ENCODE measurements around the gene RASEF. TPM values are rescaled to one million over a fixed set of nuclear protein-coding genes. Genes with fewer than 3 reads are reported as not detected.
A peak's percentile ranks its signal among the peaks of the same experiment; 100 is the strongest.
"Not testable (repeated sequence)": the region's sequence is repeated elsewhere in the genome, so short reads cannot be mapped to it uniquely, and the experiment has no call there.

RASEF gene
- total RNA-seq, 1 donor from 2014 or later, result not detected

DNA sequence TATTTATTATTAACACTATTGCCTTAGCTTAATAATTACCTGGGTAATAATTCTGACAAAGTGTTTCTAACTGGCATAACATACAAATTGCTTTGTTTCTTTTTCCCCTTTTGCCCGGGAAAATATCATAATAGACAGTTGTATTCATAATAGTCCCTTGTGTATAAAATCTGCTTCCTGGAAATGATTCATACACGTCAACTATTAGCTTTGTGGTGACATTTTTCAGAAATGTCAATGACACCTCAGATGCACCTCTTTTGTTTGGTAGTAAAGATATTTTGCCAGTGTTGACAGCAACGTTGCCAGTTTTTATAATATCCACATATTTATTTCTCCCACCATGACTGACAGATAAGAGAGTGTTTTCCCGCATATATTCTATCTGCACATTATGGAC lies 73.0 kb downstream of the RASEF start:
- ATAC-seq, result no peak

DNA sequence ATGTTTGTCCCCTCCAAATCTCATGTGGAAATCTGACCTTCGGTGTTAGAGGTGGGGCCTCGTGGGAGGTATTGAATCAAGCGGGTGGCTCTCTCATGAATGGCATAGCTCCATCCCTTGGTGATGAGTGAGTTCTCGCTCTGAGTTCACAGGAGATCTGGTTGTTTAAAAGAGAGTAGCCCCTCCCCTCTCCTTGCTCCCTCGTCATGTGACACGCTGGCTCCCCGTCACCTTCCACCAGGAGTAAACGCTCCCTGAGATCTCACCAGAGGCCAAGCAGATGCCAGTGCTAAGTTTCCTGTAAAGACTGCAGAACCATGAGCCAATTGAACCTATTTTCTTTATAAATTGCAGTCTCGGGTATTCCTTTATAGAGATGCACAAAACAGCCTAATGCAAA lies 74.5 kb downstream of the RASEF start:
- intact Hi-C loops (cut with micrococcal nuclease), result no loop called here
- DNase-seq (no peak), ATAC-seq (no peak)

More for the DNA sequence above, 73.0 kb downstream of the RASEF start:
- intact Hi-C loops (cut with micrococcal nuclease), result no loop called here
- DNase-seq, result no peak

- intact Hi-C loops (cut with micrococcal nuclease), result no loop called here
- ATAC-seq (no peak), DNase-seq (no peak)
Measured at GRCh38 chr9:82987370-82988189, 75.4 kb downstream of the RASEF start.

GRCh38 chr9:82981552-82981951 lies 81.4 kb downstream of the RASEF start:
- no peak for ATAC-seq
- intact Hi-C loops (cut with micrococcal nuclease), result no loop called here
- DNase-seq, result no peak

GRCh38 chr9:82975176-82975575 lies 87.8 kb downstream of the RASEF start:
- intact Hi-C loops (cut with micrococcal nuclease), result no loop called here
- no peak for ATAC-seq
- no peak for DNase-seq

- DNase-seq (no peak), ATAC-seq (no peak)
- intact Hi-C loops (cut with micrococcal nuclease), result no loop called here
Measured at GRCh38 chr9:82972446-82972845, 90.5 kb downstream of the RASEF start.

GRCh38 chr9:82970359-82970758 lies 92.6 kb downstream of the RASEF start:
- intact Hi-C loops (cut with micrococcal nuclease), result no loop called here

GRCh38 chr9:82969291-82969690 lies 93.7 kb downstream of the RASEF start:
- ATAC-seq (no peak), DNase-seq (no peak)
- intact Hi-C loops (cut with micrococcal nuclease), result no loop called here

More at GRCh38 chr9:82970359-82970758, 92.6 kb downstream of the RASEF start:
- no peak for ATAC-seq
- DNase-seq, result no peak

- ATAC-seq, result no peak
- no peak for DNase-seq
- intact Hi-C loops (cut with micrococcal nuclease), result no loop called here
Measured at GRCh38 chr9:82968816-82969215, 94.1 kb downstream of the RASEF start.

GRCh38 chr9:82968388-82968787 lies 94.6 kb downstream of the RASEF start:
- DNase-seq, result no peak
- ATAC-seq, result no peak
- intact Hi-C loops (cut with micrococcal nuclease), result no loop called here

DNA sequence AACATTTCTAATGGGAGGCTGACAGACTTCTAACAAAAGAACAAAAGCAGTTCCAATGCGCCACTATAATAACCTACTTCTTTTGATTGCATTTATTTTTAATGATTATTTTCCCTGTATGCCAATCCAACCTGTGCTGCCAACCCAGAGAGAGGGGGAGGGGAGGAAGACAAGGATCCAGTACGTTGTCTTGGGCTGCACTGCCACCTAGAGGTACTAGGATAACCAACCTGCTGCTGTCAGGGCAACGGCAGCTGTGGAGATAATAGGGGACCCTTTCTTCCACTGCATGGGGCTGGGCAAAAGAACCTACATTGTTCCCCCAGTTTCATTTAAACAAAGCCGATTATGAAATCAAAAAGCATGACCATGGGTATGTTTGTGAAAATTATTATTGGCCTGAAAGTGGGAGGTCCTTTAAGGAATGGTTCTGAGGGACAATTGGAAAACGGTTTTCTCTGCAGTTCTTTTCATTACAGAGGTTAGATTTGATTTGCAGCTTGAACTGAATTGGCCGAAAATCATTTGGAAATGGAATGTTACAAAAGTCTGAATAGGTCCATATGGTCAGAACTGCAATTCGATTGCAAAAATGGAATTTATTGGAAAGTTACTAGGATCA lies 101.3 kb downstream of the RASEF start:
- intact Hi-C loops (cut with micrococcal nuclease), result no loop called here
- DNase-seq (peak; percentile 54), ATAC-seq (peak; percentile 86)

DNA sequence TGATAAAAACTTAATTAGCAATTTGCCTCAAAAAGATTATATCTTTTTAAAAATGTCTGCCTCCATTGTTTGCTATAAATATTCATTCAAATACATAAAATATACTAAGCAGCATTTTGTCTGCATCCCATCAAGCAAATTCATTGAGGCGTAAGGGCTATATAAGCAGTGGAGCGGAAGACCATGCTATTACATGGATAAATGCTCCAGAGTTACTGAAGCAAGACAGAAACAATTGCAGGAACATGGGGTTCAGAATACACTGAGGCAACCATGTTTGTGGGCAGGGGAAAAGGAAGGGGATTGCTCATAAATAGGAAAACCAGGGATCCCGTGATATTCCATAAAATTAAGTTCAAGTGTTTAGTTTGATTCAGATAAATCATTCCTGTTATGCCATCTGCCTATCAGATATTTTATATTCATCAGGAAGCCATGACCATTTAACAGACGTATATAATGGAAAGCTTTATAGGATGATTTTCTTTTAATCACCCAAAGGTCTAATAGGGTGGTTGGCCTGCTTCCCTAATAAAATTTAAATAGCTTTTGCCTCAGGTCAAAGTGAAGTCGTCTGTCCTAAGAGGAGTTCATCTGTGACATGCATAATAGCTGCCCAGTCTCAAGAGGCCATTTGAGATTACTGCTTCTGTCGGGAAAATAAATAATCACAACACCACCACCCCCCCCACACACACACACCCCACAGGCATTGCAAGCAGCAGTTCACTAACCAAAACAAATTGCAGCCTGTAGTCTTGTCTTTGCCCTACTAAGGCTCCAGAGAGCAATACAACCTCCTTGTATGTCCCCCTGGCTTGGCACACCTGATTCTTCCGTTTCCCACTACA lies 105.2 kb downstream of the RASEF start:
- no peak for ATAC-seq
- intact Hi-C loops (cut with micrococcal nuclease), result no loop called here
- no peak for DNase-seq

DNA sequence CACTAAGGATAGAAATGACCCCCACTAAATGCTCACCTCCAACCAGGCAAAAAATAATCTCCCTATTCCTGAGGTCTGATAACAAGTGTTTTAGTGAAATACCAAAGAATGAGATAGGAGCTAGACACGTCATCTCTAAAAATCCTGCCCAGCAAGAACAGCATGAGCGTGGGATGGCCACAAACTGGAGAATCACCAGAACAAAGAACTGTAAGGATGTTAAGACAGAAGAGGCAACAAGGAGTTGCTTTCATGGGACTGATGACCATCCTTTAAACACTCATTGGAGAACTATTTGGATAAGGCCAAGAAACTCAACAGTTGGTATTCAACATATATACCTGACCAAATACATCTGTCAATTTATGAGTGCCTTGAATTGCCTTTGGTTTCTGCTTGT lies 113.7 kb downstream of the RASEF start:
- intact Hi-C loops (cut with micrococcal nuclease), result no loop called here
- DNase-seq, result no peak
- ATAC-seq, result no peak

GRCh38 chr9:82940376-82940775 lies 122.6 kb downstream of the RASEF start:
- intact Hi-C loops (cut with micrococcal nuclease), result no loop called here
- no peak for ATAC-seq

DNA sequence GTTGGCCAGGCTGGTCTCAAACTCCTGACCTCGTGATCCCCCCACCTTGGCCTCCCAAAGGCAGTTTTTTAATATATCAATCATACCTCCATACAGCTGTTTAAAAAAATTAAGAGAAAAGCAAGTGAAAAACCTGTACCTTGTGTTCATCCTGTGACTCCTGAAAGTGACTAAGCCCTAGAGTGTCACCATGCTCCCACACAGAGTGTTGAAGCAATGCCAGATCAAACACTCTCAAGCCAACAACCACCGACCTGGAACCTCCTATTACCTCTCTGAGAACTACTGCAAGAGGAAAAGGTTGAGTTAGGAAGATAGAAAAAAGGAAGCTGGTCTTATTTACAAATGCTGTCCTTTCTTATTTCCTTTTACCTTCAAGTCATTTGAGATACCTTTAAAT lies 123.5 kb downstream of the RASEF start:
- ATAC-seq (no peak), DNase-seq (no peak)
- intact Hi-C loops (cut with micrococcal nuclease), result no loop called here

More at GRCh38 chr9:82940376-82940775, 122.6 kb downstream of the RASEF start:
- DNase-seq, result no peak

GRCh38 chr9:82938426-82939218 lies 124.3 kb downstream of the RASEF start:
- DNase-seq (no peak), ATAC-seq (no peak)
- intact Hi-C loops (cut with micrococcal nuclease), result no loop called here

- ATAC-seq; DNase-seq; intact Hi-C loops (cut with micrococcal nuclease): not testable (repeated sequence)
Measured at GRCh38 chr9:82936561-82936960, 126.4 kb downstream of the RASEF start.

- no peak for ATAC-seq
- intact Hi-C loops (cut with micrococcal nuclease), result no loop called here
- no peak for DNase-seq
Measured at GRCh38 chr9:82934949-82935348, 128.0 kb downstream of the RASEF start.

- intact Hi-C loops (cut with micrococcal nuclease); DNase-seq; ATAC-seq: not testable (repeated sequence)
Measured at GRCh38 chr9:82934025-82934424, 128.9 kb downstream of the RASEF start.

All from left ventricle myocardium superior (tissue), 1 donor.